Measurements from ENCODE around the gene APBB2. TPM values are rescaled to one million over a fixed set of nuclear protein-coding genes. Genes with fewer than 3 reads are reported as not detected.

APBB2 gene
- total RNA-seq, 1 experiment from 2014 or later: 80.7 TPM

DNA sequence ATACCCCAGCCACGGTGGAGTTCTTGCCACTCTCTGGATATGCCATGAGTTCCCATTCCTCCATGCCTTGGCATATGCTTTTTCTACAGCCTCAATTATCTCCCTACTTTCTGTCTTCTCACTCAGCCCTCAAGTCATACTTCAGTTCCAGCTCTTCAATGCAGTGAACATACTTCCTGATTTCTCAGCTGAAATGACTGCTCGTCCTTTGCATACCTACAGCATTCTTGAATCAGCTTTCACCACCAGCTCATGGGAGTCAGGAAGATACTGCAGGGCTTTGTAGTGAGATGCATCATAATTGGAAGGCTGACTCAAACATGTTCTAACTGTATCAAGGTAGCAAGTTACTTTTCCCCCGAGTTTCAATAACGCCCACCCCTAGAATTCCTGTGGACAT, 118.4 kb downstream of the APBB2 start:
- Mint-ChIP-seq H3K27ac (ENCODE audit: unreplicated experiment) (peak overlapping the region; percentile 7), H3K4me1 (ENCODE audit: low read depth, unreplicated experiment) (peaks cover 14% of the 10 kb centered on the region), H3K27me3 (ENCODE audit: insufficient read depth, unreplicated experiment) (no peaks in the 10 kb centered on the region), H3K36me3 (ENCODE audit: insufficient read depth, unreplicated experiment) (peaks cover 32% of the 10 kb centered on the region), H3K9me3 (ENCODE audit: unreplicated experiment) (no peaks in the 10 kb centered on the region), H3K4me3 (ENCODE audit: unreplicated experiment) (no peak overlapping the region)
- ChIA-PET POLR2A (no interaction called here), CTCF (no interaction called here)
- Histone ChIP-seq H3K4me3 (ENCODE audit: low read depth, low read length) (no peak overlapping the region), H3K27me3 (replicated peaks; ENCODE audit: control insufficient read depth, insufficient read depth, low read length) (no peaks in the 10 kb centered on the region), H3K36me3 (ENCODE audit: control insufficient read depth, insufficient read depth, low read length) (no peaks in the 10 kb centered on the region), H3K9me3 (no peaks in the 10 kb centered on the region), H3K4me1 (no peaks in the 10 kb centered on the region)
- BruUV-seq (replicated peaks): no TSS peak
- intact Hi-C loops (cut with micrococcal nuclease; ENCODE audit: unreplicated experiment): no loop called here
- no peak for DNase-seq
- TF ChIP-seq, protein P1, sequence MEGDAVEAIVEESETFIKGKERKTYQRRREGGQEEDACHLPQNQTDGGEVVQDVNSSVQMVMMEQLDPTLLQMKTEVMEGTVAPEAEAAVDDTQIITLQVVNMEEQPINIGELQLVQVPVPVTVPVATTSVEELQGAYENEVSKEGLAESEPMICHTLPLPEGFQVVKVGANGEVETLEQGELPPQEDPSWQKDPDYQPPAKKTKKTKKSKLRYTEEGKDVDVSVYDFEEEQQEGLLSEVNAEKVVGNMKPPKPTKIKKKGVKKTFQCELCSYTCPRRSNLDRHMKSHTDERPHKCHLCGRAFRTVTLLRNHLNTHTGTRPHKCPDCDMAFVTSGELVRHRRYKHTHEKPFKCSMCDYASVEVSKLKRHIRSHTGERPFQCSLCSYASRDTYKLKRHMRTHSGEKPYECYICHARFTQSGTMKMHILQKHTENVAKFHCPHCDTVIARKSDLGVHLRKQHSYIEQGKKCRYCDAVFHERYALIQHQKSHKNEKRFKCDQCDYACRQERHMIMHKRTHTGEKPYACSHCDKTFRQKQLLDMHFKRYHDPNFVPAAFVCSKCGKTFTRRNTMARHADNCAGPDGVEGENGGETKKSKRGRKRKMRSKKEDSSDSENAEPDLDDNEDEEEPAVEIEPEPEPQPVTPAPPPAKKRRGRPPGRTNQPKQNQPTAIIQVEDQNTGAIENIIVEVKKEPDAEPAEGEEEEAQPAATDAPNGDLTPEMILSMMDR (IDR thresholded peaks at IDR 0.05; ENCODE audit: insufficient read depth in 1 of 2, low read depth in 1 of 2, low read length in 1 of 2, severe bottlenecking in 1 of 2, unreplicated experiment in 1 of 2): no peak

DNA sequence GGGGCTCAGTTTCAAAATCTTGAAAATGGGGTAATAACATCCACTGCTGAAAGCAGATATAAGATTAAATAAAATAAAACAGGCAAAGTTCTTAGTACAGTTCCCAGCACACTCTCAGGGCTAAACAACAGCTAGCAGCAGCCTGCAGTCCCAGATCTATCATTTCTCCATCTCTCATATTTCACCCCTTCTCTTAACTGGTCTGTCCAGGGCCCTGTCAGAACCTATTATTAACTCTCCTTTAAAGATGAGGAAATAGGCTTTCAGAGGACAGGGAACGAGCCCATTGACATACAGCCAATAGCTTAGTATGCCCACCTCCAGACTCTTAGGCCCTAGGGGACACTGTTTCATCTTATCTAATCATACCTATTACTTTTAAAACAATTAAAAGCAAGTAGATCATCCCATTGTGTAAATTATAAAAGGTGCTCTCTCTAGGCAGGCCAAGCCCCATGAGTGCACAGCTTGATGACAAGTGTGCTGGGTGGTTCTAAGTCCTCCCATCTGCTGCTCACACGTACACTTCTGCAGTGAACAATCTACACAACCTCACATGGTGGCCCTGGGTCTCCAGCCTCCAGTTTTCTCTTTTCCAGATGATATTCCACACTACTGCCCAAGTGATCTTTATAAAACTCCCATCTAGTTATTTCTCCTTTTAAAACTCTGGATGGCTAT, 119.0 kb downstream of the APBB2 start:
- peak overlapping the region; percentile 7 for H3K27ac Mint-ChIP-seq (ENCODE audit: unreplicated experiment)
- TF ChIP-seq, protein P1 (IDR thresholded peaks at IDR 0.05; ENCODE audit: insufficient read depth in 1 of 2, low read depth in 1 of 2, low read length in 1 of 2, severe bottlenecking in 1 of 2, unreplicated experiment in 1 of 2): no peak
- intact Hi-C loops (cut with micrococcal nuclease; ENCODE audit: unreplicated experiment): no loop called here

DNA sequence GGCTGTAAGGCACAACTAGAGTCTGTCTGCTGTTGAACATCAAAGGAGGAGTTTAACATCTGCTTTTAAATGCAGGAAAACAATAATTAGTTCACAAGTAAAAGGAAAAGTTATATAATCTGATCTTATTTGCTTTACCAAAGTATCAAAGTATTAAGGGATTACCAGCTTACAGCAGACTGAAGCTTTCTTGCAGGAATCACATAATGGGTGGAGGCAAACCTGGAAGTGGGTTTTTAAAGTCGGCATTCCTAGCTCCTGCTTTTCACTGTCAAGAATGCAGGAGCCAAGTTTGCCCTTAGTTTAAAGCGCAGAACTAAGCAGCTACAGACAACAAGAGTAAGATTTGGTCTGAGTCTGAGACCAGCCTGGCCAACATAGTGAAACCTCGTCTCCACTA, 122.2 kb downstream of the APBB2 start:
- no peak overlapping the region for H3K27ac Mint-ChIP-seq (ENCODE audit: unreplicated experiment)
- no TSS peak for BruUV-seq (replicated peaks)
- no peaks in the 10 kb centered on the region for H3K27me3 ChIP-seq (replicated peaks; ENCODE audit: control insufficient read depth, insufficient read depth, low read length)
- intact Hi-C loops (cut with micrococcal nuclease; ENCODE audit: unreplicated experiment): no loop called here
- H3K27me3 Mint-ChIP-seq (ENCODE audit: insufficient read depth, unreplicated experiment): no peaks in the 10 kb centered on the region
- peaks cover 14% of the 10 kb centered on the region for H3K4me1 Mint-ChIP-seq (ENCODE audit: low read depth, unreplicated experiment)
- H3K4me1 ChIP-seq: no peaks in the 10 kb centered on the region
- TF ChIP-seq, protein P1 (IDR thresholded peaks at IDR 0.05; ENCODE audit: insufficient read depth in 1 of 2, low read depth in 1 of 2, low read length in 1 of 2, severe bottlenecking in 1 of 2, unreplicated experiment in 1 of 2): no peak
- H3K9me3 ChIP-seq: peaks cover 8% of the 10 kb centered on the region; the same call in 1 of the 2 replicates
- peaks cover 40% of the 10 kb centered on the region for H3K36me3 Mint-ChIP-seq (ENCODE audit: insufficient read depth, unreplicated experiment)
- no peak overlapping the region for H3K4me3 ChIP-seq (ENCODE audit: low read depth, low read length)
- ChIA-PET POLR2A (no interaction called here), CTCF (no interaction called here)
- no peaks in the 10 kb centered on the region; the same call in 1 of the 2 replicates for H3K36me3 ChIP-seq (ENCODE audit: control insufficient read depth, insufficient read depth, low read length)
- no peak for DNase-seq
- no peaks in the 10 kb centered on the region for H3K9me3 Mint-ChIP-seq (ENCODE audit: unreplicated experiment)
- no peak overlapping the region for H3K4me3 Mint-ChIP-seq (ENCODE audit: unreplicated experiment)

More for the DNA sequence above, 119.0 kb downstream of the APBB2 start:
- DNase-seq: no peak
- peaks cover 32% of the 10 kb centered on the region for H3K36me3 Mint-ChIP-seq (ENCODE audit: insufficient read depth, unreplicated experiment)
- no peak overlapping the region for H3K4me3 Mint-ChIP-seq (ENCODE audit: unreplicated experiment)
- POLR2A ChIA-PET: no interaction called here
- no TSS peak for BruUV-seq (replicated peaks)
- H3K4me1 Mint-ChIP-seq (ENCODE audit: low read depth, unreplicated experiment): peaks cover 14% of the 10 kb centered on the region
- Histone ChIP-seq H3K9me3 (no peaks in the 10 kb centered on the region), H3K4me1 (no peaks in the 10 kb centered on the region), H3K36me3 (ENCODE audit: control insufficient read depth, insufficient read depth, low read length) (no peaks in the 10 kb centered on the region; the same call in 1 of the 2 replicates), H3K27me3 (replicated peaks; ENCODE audit: control insufficient read depth, insufficient read depth, low read length) (no peaks in the 10 kb centered on the region), H3K4me3 (ENCODE audit: low read depth, low read length) (no peak overlapping the region)
- CTCF ChIA-PET: no interaction called here
- H3K9me3 Mint-ChIP-seq (ENCODE audit: unreplicated experiment): no peaks in the 10 kb centered on the region
- no peaks in the 10 kb centered on the region for H3K27me3 Mint-ChIP-seq (ENCODE audit: insufficient read depth, unreplicated experiment)

Data from Caco-2 (cell line).